Gastroesophageal sphincter (tissue), 4 donors: ENCODE results near the gene TSHZ3. TPM values are rescaled to one million over a fixed set of nuclear protein-coding genes. Genes with fewer than 3 reads are reported as not detected.

Source experiments
- ATAC-seq: fragments of 150-250 bp; one replicate; pipeline ENCODE4 v1.9.1; 2016; ENCODE audit warnings: mild to moderate bottlenecking, moderate library complexity
- H3K27ac ChIP-seq, 4 donors: fragments of 200-600 bp; sonication (generic) in 3 of 4; 1 replicate in 3 of 4; 2 replicates in 1 of 4; pipeline ENCODE4 v1.5.1; 2016 to 2019
- H3K27me3 ChIP-seq: fragments of 200-600 bp; sonication (generic); one replicate; pipeline ENCODE4 v1.5.1; 2019
- H3K36me3 ChIP-seq, 2 donors: fragments of 200-600 bp; sonication (generic); one replicate each; pipeline ENCODE4 v1.5.1; 2019; ENCODE audit warnings: control low read depth in 1 of 2
- H3K4me1 ChIP-seq, 3 donors: fragments of 200-600 bp; sonication (generic); 1 replicate in 2 of 3; 2 replicates in 1 of 3; pipeline ENCODE4 v1.5.1; 2016 to 2019; ENCODE audit warnings: control low read depth in 2 of 3
- H3K4me3 ChIP-seq, 2 donors: fragments of 200-600 bp; sonication (generic); one replicate each; pipeline ENCODE4 v1.5.1; 2019; ENCODE audit warnings: mild to moderate bottlenecking in 1 of 2, moderate library complexity in 1 of 2
- H3K9me3 ChIP-seq, 3 donors: fragments of 200-600 bp; sonication (generic); one replicate each; pipeline ENCODE4 v1.5.1; 2017 to 2019; ENCODE audit warnings: control low read depth in 2 of 3
- EP300 ChIP-seq: sonication (generic); formaldehyde crosslinking; IDR thresholded peaks from one replicate; pipeline ENCODE4 v1.6.1; 2017; ENCODE audit warnings: antibody characterized with exemption, mild to moderate bottlenecking
- POLR2A ChIP-seq, 2 donors: fragments of 450-650 bp; IDR thresholded peaks; one replicate each; pipeline ENCODE4 v1.6.1; 2017; ENCODE audit warnings: antibody characterized with exemption in 2 of 2, mild to moderate bottlenecking in 2 of 2, moderate library complexity in 1 of 2
- POLR2AphosphoS5 ChIP-seq: sonication (generic); formaldehyde crosslinking; IDR thresholded peaks from one replicate; pipeline ENCODE4 v1.6.1; 2017; ENCODE audit warnings: antibody characterized with exemption
- WGBS, 2 donors: methylation state at CpG; one replicate each; pipeline ENCODE4 v1.1.5; 2018; ENCODE audit warnings: low coverage in 1 of 2; 5-methylcytosine and 5-hydroxymethylcytosine counted together
- total RNA-seq, 4 donors: library from RNA; depleted of rRNA; stranded (reverse); fragments of >200 nt; gene quantifications; one replicate each; pipeline ENCODE4 v1.1.0, GENCODE V29; 2016
- TF ChIP-seq, protein P1 (sequence below), 4 experiments: fragments of 200-600 bp in 2 of 4; fragments of 450-650 bp in 2 of 4; sonication (generic) in 1 of 4; IDR thresholded peaks; one replicate each; pipeline ENCODE4 v1.5.1; 2017 to 2019; ENCODE audit warnings: antibody characterized with exemption in 4 of 4, mild to moderate bottlenecking in 2 of 4, moderate library complexity in 2 of 4

Gene TSHZ3
- total RNA-seq, 4 donors from 2014 or later: 15.6 to 40.2 (median 31.1) TPM

DNA sequence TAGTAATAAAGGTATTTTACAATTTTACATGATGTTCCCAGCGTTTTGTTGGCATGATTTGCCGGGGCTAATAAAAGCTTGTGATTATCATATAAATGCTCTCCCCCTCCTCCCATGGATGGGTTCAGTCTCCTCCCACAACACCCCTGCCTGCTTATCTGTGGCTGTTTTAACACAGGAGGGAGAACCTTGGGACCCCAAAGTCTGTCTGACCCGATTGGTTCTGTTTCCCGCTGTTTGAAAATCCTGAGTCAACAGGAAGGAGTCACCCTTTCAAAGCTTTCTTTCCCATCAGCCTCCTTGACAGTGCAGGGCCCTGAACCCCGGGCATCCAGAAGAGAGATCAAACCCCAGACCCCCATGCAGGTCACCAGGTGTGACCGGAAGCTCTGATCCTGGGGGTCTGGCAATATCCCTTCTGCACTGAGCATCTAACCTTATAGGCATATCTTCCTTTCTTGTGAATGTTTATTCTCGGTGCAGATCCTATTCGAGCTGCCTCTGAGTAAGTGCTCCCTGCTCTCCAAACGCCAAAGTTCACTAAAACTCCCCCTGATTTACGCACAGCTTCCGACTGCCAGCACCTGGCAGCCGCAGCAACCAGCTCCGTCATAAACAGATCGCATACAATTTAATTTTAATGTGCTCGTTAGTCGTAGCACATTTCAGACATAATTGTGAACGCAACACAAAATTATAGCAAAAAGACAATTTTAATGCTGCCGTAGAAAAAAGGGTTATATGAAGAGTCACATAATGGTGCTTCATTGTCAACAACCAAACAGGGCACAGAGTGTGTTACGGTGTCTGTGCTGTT is 74.8 kb downstream of the TSHZ3 start:
- no peak for ATAC-seq
- Histone ChIP-seq H3K4me1 (peaks cover 0 to 26% (median 0%) of the 10 kb centered on the region in 3 donors), H3K27ac (no peak overlapping the region), H3K27me3 (no peaks in the 10 kb centered on the region), H3K9me3 (no peaks in the 10 kb centered on the region), H3K4me3 (no peak overlapping the region), H3K36me3 (peaks cover 0 to 40% of the 10 kb centered on the region in 2 donors)
- whole genome bisulfite sequencing, 2 donors: 45 to 67% methylated on average over 13 to 18 of the region's 19 CpGs
- TF ChIP-seq, protein P1, sequence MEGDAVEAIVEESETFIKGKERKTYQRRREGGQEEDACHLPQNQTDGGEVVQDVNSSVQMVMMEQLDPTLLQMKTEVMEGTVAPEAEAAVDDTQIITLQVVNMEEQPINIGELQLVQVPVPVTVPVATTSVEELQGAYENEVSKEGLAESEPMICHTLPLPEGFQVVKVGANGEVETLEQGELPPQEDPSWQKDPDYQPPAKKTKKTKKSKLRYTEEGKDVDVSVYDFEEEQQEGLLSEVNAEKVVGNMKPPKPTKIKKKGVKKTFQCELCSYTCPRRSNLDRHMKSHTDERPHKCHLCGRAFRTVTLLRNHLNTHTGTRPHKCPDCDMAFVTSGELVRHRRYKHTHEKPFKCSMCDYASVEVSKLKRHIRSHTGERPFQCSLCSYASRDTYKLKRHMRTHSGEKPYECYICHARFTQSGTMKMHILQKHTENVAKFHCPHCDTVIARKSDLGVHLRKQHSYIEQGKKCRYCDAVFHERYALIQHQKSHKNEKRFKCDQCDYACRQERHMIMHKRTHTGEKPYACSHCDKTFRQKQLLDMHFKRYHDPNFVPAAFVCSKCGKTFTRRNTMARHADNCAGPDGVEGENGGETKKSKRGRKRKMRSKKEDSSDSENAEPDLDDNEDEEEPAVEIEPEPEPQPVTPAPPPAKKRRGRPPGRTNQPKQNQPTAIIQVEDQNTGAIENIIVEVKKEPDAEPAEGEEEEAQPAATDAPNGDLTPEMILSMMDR (IDR thresholded peaks at IDR 0.05): no peak
- TF ChIP-seq EP300 (no peak), POLR2A (IDR thresholded peaks at IDR 0.05) (no peak), POLR2AphosphoS5 (no peak)

DNA sequence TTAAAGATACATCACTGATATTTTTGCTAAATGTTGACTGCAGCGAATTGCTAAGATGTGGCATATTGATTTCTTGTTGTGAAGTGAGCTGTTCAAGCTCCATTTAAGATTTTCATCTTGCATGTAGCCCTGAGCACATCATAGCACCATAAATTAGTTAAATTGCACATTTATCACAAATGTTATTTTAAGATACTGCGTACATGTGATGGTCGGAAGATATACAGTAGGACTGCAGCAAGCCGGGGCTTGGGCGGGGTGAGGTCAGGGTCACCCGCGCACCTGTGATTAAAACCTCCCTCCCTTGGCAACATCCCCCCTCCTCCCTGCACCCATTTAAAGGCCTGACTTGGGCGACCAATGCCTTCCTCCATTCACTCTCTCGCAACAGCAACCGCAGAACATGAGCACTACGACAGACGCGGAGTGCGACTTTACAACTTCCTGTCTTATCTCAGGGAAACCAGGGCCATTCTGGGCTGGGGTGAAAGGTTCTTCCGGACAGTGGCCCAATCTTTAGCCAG is 76.6 kb downstream of the TSHZ3 start:
- 93 to 100% methylated on average over 3 to 9 of the region's 15 CpGs for WGBS, 2 donors

DNA sequence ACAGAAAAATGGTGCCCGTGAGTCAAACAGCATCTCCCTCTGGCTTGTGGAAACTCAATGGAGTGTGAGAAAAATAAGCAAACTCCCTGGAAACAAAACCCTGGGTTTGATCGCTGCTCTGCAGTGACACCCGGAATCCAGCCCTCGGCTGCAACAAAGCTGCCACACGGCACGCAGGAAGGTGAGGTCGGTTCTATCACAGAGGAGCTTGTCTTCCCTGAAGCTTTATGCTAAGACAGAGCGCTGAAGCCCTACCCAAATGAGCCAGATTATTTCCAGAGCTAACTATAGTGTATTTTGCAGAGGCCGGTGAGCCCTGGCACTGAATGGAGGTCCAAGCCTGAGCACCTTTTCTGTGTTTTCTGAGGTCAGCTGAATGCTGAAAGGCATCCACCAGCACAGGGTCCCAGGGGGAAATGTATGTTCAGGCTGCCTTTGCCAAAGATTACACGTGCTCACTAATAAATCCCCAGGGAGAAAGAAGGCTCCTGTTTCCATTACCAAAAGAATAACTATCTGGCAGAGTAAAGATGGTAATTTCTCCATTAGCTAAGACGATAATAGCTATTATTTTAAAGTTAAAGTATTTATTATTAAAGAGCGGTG is 77.8 kb downstream of the TSHZ3 start:
- no peak overlapping the region for H3K27ac ChIP-seq
- ATAC-seq: no peak
- H3K36me3 ChIP-seq: peaks cover 0 to 9% of the 10 kb centered on the region in 2 donors
- H3K4me3 ChIP-seq: no peak overlapping the region
- H3K4me1 ChIP-seq: peaks cover 0 to 23% (median 0%) of the 10 kb centered on the region in 3 donors
- H3K27me3 ChIP-seq: no peaks in the 10 kb centered on the region
- 54 to 75% methylated on average over 5 to 8 of the region's 12 CpGs for WGBS, 2 donors
- no peaks in the 10 kb centered on the region for H3K9me3 ChIP-seq
- no peak for TF ChIP-seq POLR2A (IDR thresholded peaks at IDR 0.05)
- TF ChIP-seq, protein P1 (IDR thresholded peaks at IDR 0.05): no peak
- TF ChIP-seq POLR2AphosphoS5: no peak
- no peak for TF ChIP-seq EP300

More for the DNA sequence above, 76.6 kb downstream of the TSHZ3 start:
- Histone ChIP-seq H3K27me3 (no peaks in the 10 kb centered on the region), H3K9me3 (no peaks in the 10 kb centered on the region), H3K36me3 (peaks cover 0 to 22% of the 10 kb centered on the region in 2 donors), H3K27ac (no peak overlapping the region), H3K4me1 (peaks cover 0 to 26% (median 0%) of the 10 kb centered on the region in 3 donors), H3K4me3 (no peak overlapping the region)
- no peak for ATAC-seq
- no peak for TF ChIP-seq EP300
- TF ChIP-seq POLR2A (IDR thresholded peaks at IDR 0.05): no peak
- TF ChIP-seq, protein P1 (IDR thresholded peaks at IDR 0.05): no peak
- TF ChIP-seq POLR2AphosphoS5: no peak

DNA sequence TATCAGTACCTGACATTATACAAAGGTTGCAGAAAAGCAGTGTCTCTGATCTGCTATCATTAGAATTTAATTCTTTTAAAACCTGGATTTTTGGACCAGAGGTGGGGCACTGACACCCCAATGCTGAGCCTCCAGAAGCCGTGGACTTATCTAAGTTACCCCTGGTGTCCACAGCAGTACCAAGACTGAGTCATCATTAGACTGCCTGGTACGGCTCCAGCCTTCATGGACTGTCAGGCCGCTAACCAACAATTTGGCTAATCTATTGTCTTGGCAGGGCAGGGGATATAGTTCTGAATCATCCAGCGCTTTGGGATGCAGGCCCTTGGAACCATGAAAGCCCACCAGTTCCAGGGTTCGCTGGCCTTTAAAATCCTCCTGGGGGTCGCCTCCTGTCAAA is 78.3 kb downstream of the TSHZ3 start:
- H3K27ac ChIP-seq: no peak overlapping the region
- H3K9me3 ChIP-seq: no peaks in the 10 kb centered on the region
- H3K4me1 ChIP-seq: peaks cover 0 to 18% (median 0%) of the 10 kb centered on the region in 3 donors
- no peak overlapping the region for H3K4me3 ChIP-seq
- ATAC-seq: no peak
- 50% methylated on average over 3 of the region's 6 CpGs; no CpG with 5 or more reads in 1 of the 2 donors for WGBS, 2 donors
- TF ChIP-seq POLR2AphosphoS5: no peak
- TF ChIP-seq POLR2A (IDR thresholded peaks at IDR 0.05): no peak
- TF ChIP-seq, protein P1 (IDR thresholded peaks at IDR 0.05): no peak
- TF ChIP-seq EP300: no peak
- H3K27me3 ChIP-seq: no peaks in the 10 kb centered on the region
- peaks cover 0 to 7% of the 10 kb centered on the region in 2 donors for H3K36me3 ChIP-seq
